NCI-H146 (cell line): ENCODE data around the gene ARNT2.

ENCODE experiments used
- DNase-seq: peaks from one replicate; lab custom pipeline; 2025; lab: John Stamatoyannopoulos, UW

ARNT2 gene

DNA sequence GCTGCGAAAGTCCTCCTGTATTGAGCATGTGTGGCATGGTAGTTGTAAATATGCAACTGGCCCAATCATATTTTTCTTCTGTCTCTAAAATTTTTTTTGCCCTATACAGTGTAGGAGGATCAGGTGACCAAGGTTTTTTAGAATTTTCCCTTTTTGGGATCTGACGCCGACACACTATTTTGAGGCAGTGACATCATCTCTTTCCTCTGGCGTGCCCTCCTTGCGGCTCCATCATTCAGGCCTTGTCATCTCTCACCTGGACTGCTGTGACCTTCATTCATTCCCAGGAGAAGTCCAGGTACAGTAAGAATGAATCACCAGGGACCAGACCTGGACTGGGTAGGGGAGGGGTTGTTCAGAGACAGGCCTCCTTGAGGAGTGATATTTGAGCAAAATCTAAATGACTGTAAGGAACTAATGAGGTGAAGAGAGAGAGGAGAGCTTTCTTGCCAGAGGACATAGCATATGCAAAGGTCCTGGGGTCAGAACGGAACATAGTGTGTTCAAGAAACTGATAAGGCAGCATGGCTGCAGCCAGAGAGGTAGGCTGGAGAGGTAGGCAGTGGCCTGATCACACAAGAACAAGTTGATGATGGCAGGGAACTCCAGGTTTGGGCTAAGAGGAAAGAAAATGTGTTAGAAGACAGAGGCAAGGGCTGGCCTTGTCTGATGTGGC, 38.7 kb downstream of the ARNT2 start:
- no peak for DNase-seq

DNA sequence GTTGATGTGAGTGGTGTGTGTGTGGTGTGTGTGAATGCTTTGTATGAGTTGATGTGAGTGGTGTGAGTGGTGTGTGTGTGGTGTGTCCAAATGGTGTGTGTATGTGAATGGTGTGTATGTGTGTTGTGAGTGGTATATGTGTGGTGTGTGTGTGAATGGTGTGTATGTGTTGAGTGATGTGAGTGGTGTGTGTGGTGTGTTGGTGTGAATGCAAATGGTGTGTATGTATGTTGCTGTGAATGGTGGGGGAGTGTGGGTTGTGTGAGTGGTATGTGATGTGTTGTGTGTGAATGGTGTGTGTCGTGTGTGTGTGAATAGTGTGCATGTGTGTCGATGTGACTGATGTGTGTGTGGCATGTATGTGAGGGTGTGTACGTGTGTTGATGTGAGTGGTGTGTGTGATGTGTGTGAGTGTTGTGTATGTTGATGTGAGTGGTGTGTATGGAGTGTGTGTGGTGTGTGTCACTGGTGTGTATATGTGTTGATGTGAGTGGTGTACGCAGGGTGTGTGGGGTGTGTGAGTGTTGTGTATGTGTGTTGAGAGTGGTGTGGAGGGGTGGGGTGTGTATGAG, 40.6 kb downstream of the ARNT2 start:
- no peak for DNase-seq

DNA sequence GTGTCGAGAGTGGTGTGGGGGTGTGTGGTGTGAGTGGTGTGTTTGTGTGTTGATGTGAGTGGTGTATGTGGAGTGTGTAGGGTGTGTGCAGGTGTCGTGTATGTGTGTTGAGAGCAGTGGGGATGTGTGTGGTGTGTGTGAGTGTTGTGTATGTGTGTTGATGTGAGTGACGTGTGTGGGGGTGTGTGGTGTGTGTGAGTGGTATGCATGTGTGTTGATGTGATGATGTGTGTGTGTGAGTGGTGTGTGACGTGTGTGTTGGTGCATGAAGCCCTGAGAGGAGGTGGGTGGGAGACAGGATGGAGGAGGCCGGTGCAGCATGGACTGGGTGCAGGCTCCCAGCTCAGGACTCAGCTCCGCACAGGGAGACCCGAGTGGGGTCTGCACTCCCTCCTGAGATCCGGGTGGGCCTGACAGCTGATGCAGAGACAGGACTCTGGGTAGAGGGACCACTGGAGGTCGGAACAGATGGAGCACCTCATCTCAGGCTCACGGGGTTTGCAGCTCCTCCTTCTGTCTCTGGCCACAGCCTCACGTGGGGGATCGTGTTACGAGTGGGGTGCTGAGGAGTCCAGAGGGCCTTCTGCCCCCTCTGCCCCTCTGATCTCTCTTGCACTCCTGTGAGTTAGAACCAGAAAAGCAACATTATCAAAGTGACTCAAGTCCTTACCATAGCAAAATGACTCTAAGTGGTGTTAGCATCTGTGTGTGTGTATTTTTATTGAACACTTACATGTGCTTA, 41.3 kb downstream of the ARNT2 start:
- DNase-seq = no peak

DNA sequence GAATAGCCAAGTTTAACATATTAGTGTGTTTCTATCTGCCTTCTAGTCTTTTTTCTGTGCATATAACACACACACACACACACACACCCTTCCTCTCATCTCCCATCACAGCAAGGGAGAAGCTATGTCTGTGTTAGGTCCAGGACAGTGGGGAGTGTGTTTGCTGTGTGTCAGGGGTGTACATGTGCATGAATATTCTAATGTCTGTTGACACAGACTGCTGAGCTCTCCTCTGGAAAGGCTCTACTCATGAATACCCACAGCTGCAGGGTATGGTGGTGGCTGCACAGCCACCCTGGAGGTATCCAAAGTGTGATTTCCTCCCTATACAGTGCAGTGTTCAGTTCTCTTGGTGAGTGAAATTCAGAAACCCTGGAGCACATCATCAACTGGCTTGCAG, 42.9 kb downstream of the ARNT2 start:
- DNase-seq = peak; percentile 46

DNA sequence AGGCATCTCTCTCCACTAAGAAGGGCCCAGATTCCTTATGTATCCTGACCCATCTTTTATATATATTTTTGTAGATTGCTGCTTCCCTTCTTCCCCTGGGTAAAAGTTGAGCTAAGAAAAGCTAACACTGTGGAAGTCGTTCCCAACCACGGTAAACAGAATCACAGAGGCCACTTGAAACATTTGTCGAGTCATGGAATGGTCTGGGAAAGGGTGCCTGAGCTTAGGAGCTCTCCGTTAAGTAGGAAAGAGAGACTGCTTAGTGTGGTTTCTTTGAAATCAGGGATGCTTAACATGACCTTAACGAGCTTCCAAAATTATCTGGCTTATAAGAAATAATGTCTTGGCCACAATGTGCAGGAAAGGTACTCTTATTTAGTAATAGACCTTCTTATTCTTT, 45.6 kb downstream of the ARNT2 start:
- DNase-seq = no peak

DNA sequence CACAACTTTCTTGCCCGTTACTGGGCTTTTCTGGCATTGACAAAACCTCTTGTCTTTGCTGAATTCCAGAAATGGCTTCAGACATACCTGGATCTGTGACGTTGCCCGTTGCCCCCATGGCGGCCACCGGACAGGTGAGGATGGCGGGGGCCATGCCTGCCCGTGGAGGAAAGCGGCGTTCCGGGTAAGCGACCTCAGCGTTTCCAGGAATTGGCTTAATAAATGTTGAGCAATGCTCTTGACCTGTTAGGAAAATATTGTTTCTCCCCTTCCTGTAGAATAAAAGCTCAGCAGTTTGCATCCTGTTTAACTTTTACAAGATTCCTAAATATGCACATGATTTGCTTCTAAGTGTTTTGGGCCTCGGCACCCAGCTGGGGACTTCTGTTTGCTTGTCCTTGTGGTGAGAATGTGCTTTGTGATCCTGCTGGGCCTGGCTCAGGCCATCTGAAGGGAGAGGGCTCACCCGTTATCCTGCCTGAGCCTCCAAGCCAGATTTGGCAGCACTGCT, 46.7 kb downstream of the ARNT2 start:
- peak; percentile 17 for DNase-seq

DNA sequence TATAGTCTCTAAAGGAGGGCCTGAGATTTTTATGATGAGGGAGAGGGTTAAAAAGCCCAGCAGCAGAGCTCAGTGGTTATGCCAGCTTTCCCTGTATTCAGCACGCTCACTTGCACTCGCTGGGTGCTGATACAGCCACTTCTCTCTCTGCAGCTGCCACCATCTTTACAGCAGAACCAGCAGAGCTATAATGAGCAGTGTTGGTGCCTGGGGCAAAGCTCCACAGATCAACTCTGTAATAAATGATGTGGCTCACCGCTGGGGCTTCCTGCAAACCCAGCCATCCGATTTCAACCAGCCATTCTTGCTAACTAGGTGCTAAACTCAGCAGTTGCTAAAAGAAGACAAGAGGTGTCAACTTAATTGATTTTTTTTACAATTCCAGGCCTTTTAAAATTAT, 48.0 kb downstream of the ARNT2 start:
- peak; percentile 53 for DNase-seq

DNA sequence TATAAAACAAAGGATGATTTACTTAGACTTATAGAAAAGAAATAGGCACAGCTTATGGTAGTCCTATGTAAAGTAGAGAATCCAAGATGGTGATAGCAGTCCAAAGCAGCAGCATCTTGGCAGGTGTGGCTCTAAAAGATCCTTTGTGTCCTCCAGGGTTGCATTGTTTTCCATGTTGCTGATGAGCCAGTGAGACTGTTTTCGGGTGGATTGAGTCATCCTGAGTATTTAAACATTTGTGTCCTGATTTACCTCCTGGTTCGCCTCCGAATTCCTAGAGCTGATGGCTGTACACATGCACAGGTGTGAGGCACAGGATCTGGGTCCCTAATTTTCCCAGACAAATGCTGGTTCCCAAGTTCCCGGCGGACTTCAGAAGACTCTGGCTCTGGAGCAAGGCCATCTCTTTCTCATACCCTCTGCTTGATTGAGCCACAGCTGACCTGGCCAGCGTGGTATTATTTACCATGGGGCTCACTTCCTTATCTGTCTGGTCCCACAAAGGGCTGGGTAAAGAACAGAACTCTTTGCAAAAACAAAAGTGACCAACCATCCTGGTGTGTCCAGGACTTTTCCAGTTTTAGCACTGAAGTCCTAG, 51.0 kb downstream of the ARNT2 start:
- no peak for DNase-seq

DNA sequence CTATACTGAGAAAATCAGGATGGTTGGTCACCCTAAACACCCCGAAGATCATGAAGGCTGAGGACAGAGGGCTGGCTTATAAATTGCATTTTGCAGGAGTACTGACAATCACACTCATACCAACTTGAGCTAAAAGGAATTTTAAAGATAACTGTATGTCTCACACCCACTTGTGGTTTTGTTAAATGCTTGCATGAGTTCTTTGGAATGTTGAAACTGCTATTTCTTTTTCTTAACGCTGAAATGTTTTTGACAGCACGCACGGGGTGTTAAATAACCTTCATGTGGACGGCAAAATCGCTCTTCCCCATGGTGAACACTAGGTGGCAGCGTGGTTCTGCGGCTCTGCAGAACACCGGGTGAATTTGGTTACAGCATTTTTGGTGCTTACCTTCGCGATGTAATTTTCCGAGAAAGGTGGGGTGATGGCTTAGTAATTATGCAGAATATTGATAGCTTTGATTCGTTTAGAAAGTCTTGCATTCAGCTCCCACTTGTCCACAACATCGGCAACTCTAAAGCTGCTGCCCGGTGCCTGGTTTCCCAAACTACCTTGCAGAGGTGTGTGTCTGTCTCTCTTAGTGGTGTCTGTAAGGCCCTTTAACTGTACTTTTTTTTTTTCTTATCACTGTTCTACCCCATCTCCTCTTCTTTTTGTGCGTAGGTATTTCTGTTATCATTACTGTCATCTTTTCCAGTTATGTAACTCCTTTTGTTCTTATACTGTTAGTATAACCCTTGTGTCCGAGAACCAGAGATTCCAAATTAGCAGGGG, 51.7 kb downstream of the ARNT2 start:
- peak; percentile 48 for DNase-seq

DNA sequence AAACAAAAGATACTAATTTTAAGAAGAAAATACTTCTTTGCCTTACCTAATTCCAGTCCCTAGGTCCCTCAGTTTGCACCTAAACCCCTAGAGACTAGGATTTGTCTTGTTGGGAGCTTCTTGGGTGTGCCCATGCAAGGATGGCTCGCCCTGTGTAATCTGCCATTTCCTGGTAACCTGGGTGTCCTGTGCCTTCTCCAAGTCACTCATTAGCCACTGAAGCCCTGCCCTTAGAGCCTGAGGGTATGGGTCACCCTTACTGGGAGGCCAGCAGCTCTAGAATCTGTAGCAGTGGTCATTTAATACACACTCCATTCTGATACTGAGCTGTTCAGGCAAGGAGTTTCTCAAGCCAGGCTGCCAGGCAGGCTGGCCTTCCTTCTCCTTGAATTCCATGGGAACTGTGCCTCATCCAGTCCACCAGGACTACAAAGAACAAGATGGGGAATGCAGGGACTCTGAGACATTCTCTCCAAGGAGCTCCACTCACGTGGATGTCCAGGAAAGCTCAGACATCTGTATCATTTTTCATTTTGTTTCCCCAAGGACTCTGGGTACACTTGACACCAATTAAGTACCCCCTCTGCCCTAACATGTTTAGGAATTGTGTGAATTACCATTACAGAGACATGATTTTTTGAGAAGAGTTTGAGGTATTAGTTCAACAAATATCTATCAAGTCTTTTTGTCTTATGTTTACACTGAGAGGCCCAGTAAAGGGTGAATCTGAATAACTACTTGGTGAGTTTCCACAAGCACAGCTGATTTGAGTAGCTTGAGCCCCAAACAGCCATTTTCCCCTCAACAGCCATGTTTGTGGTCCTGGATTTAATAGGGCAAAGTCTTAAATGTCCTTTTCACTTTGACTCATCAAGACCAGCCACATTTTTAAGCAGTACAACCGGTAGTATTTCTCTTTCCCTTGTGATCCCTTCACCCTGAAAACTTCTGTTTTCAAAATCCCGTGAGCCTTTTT, 52.6 kb downstream of the ARNT2 start:
- DNase-seq = no peak

DNA sequence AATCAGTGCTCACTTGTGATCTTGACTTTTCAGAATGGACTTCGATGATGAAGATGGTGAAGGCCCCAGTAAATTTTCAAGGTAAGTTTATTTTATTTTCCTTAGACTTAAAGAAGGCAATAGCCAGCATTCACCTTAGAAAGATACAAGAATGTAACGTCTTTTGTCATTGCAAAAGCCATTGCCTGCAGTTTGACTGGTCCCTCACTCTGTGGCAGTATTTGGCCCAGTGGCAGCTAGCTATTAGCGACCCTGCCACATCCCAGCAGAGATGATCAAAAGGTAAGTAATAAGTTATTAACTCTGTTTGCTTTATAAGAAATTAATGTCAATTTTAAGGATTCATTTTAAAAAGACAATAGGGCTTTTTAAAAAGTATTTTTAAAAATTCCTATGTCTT, 53.7 kb downstream of the ARNT2 start:
- no peak for DNase-seq

DNA sequence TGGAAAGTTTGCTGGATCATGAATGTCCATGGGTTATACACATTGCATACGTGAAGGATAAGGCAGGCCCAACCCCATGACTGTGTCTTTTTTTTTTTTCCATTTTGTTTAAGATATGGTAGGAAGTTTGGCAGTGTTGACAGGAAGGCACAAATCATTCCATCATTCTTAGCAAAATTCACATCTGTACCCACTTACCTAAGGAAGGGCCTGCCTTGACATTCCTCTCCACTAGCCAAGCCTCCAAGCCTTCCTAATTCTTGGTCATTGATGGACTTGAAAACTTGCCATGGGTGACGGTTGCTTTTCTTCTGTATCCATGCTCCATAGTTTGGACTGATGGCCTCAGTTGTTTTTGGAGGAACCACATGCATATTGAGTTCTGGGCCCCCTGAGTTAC, 54.4 kb downstream of the ARNT2 start:
- no peak for DNase-seq

DNA sequence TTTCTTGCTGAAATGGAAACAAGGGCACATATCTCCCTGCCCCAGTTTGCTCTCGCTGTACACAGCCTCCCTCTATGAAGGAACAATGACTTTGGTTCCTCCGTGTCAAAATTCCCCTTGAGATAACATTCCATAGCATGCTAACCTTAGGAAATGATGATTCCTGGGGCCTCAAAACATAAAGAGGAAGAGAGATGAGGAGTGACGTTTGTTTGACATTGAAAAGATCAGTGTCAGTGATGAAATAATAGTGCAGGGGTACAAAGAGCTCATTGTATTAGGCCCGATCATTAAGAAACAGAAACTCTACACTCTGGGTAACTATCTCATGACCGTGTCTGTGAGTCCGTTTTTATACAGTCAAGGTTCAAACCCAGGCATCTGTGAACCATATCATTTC, 55.2 kb downstream of the ARNT2 start:
- no peak for DNase-seq

DNA sequence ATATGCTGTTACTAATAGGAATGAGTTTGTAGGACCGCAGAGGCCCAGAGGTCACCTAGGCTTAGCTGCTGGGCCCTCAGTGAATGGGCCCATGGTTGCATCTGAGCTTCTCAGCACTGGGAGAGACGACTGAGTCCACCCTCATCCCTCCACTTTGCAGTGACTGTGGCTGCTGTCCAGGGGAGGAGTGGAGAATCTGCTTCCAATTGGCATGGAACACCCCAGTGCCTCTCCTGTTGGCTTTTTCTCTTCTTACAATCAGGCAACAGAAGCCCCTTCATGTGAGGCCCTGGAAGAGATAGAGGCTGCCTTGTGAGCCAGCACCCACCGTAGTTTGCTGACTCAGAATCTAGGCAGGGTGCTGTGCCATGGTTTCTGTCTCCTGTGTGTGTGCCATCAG, 55.6 kb downstream of the ARNT2 start:
- no peak for DNase-seq

DNA sequence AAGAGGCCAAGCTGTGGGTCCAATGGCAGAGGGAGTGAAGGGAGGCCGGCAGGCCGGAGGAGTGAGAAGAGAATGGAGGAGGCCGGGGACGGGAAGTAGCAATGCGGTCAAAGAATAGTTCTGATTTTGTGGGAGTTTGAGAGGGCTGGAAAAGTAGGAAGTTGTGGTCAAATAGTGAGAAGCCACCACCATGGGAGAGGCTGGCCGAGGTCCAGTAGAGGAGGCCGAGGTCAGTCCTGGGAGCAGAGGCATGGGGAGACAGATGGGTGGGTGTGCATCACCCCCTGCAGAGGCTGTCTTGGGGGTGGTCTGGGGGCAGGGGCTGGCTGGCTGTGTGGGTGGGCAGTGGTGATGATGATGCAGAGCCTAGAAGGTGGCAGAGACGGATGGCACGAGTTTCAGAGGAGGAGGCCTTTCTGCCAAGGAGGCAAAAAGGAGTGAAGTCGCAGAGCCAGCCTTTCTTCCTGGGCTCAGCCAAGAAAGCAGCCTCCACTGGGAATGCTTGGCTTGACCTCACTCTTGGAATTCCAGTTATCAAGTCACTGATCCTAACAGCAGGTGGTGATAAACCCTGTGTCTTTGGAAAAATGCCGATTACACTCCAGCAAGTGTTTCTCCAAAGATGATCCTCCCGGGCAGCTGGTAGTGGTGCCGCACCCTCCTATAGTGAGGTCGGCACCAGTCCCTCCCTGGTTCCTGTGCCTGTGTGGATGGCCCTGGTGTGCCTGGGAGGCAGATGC, 57.3 kb downstream of the ARNT2 start:
- no peak for DNase-seq

DNA sequence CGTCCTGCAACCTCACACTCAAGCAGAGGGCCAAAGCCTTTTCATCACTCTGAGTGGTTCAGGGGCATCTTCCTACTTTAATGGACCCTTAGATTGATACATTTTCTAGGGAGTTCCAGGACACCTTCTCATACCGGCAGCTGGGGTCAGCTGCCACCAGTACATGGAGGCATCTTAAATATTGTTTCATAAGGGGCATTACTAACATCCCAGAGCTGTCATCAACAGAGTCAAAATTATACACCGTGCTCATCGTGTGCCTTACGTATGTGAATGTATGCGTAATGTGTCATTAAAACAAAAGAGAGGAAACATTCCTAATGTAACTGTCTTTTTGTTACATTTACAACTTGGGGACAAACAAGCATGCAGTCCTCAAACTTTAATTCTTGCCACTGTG, 57.9 kb downstream of the ARNT2 start:
- DNase-seq = no peak

DNA sequence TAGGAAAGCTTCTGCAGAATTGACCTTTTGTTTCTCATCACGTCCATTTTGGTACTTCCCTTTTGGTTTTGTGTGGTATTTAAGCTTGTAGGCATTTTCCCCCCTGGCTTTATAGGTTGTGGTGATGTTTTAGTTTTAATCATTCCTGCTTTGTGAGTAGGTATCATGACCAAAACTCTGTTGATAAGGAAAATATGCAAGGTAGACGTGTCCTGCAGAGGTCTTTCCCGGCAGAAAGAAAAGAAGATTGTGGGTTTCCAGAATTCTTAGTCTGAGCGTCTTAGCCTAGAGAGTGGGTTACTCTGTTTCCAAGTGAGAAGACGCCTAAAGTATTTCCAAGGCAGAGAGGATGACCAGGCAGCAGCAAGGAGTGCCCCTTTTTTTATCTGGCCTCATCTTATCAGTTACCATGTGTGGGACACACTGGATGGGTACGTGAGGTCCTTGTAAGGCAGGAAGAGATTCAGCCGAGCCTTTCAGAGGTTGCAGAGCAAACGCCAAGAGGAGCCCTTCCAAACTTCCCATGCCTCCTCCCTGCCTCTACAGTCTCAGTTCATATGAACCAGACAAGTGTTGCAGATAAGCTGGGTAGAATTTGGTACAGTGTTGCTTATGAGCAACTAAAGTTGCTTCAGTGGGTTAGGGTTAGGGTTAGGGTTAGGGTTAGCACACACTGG, 58.8 kb downstream of the ARNT2 start:
- no peak for DNase-seq

DNA sequence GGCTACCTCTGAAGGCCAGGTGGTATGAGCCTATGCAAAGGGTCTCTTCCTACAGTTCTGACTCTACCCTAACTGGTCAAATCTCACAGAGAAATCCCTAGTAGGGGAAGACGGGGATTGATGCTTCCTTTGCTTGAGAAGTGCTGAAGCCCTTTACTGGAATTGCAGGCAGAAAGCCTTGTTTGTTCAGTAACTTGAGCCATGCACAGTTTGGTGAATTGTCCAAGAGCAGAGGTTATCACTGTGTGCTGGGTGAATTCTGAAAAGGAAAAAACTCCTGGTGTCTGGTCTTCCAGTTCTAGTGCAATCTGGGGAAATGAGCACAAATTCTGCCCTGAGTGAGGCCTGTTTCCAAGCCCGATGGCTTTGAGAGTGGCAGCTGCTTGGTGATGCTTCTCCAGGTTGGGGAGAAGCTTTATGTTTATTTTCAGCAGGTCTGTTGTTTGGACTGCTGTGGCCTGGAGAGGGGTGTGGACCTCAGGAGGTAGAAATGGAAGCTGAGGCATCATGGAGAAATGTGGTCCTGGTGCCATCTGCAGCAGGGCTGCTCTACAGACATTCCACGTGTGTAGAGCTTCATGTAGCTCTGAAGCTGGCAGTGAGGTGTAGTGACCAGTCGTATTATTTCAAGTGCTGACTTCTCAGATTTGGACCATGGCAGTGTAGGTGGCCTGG, 60.9 kb downstream of the ARNT2 start:
- peak; percentile 74 for DNase-seq

DNA sequence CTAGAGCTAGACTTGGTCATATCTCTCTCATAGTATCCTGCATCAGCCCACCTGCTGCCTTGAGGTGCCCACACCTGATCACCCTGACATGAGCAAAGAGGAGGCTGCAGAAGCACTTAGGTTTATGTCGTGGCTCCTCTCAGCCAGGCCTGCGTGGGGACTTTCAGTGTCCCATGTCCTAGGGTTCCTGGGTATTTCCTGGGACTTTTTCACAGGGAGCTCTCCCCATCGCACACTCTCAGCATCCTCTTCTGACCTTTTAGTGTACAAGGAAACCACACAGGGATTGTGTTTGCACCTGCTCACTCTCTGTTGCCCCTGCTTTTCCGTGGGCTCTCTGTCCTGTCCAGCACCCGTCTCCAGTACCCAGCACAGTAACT, 61.4 kb downstream of the ARNT2 start:
- no peak for DNase-seq
